Activated CD4-positive, alpha-beta memory T cell treated with anti-CD3 and anti-CD28 coated beads, Interleukin-2, amount 10 ng/mL, durations not matched to agents 7 days and 5 days (primary cell): ENCODE results near the gene POM121C. TPM values are rescaled to one million over a fixed set of nuclear protein-coding genes. Genes with fewer than 3 reads are reported as not detected.
"Not testable (repeated sequence)": the region's sequence is repeated elsewhere in the genome, so short reads cannot be mapped to it uniquely, and the experiment has no call there.

Experiments used
- CTCF ChIA-PET: fragments of 350-600 bp; sonication (Branson Sonifier 250); formaldehyde crosslinking; loops from one replicate; lab custom pipeline; 2021; ENCODE audit warnings: antibody characterized with exemption, inconsistent platforms; lab: Charles Lee
- POLR2A ChIA-PET: fragments of 350-600 bp; sonication (Branson Sonifier 250); formaldehyde crosslinking; loops from one replicate; lab custom pipeline; 2021; ENCODE audit warnings: antibody characterized with exemption; lab: Charles Lee
- DNase-seq: peaks from one replicate; pipeline ENCODE4 v3.0.0-alpha.2; 2020
- H3K27ac Mint-ChIP-seq: one replicate; pipeline ENCODE4 v1.8.0; 2021; ENCODE audit warnings: mild to moderate bottlenecking, mixed read lengths
- H3K27me3 Mint-ChIP-seq: one replicate; pipeline ENCODE4 v1.8.0; 2021; ENCODE audit warnings: mixed read lengths
- H3K36me3 Mint-ChIP-seq: one replicate; pipeline ENCODE4 v1.8.0; 2021; ENCODE audit warnings: low read depth, mixed read lengths
- H3K4me1 Mint-ChIP-seq: one replicate; pipeline ENCODE4 v1.8.0; 2021; ENCODE audit warnings: mixed read lengths
- H3K4me3 Mint-ChIP-seq: one replicate; pipeline ENCODE4 v1.8.0; 2021; ENCODE audit warnings: mild to moderate bottlenecking, mixed read lengths
- H3K9me3 Mint-ChIP-seq: one replicate; pipeline ENCODE4 v1.8.0; 2021; ENCODE audit warnings: mixed read lengths
- total RNA-seq, 2 experiments: library from RNA; stranded (reverse); gene quantifications; one replicate each; pipeline ENCODE4 v1.2.3, GENCODE V29; 2021

Gene POM121C
- total RNA-seq, 2 experiments from 2014 or later = 71.8 to 73.3 TPM

DNA sequence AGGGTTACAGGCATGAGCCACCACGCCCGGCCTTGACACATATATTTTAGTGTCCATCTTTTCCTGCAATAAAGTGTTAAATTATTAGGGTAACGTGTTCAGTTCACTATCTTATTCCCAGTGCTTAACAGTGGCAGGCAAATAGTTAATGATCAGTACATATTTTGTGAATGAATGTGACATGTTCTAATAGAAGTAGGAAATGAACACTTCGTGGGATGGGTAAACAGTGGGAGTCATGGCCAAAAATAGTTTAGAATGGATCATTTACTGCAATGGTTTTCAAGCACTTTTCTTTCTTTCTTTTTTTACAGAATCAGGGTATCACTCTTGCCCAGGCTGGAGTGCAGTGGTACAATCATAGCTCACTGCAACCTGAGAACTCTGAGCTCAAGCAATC is 15.9 kb downstream of the POM121C start:
- H3K4me1 Mint-ChIP-seq, H3K4me3 Mint-ChIP-seq, H3K27me3 Mint-ChIP-seq, POLR2A ChIA-PET, H3K27ac Mint-ChIP-seq, DNase-seq, H3K9me3 Mint-ChIP-seq, CTCF ChIA-PET: not testable (repeated sequence)
- peaks cover 52% of the 10 kb centered on the region for H3K36me3 Mint-ChIP-seq

DNA sequence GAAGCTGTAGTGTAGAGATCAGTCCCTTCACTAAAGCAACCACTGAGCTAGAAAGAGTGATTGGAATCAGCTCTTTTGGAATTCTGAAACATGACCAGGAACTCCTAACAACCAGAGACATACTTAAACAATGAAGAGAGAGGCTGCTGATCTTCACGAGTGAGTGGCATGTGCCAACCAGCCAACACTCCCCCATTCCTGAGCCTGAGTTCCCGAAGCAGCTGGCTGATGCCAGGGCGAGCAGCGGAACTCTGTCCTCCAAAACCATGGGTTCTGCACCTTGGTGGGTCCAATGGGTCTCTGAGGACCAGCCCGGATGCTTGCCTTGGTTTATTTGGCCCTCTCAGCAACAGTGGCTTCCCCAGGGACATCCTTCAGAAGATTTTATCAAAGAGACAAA is 25.6 kb downstream of the POM121C start:
- H3K4me3 Mint-ChIP-seq, H3K9me3 Mint-ChIP-seq, H3K36me3 Mint-ChIP-seq, CTCF ChIA-PET, POLR2A ChIA-PET, H3K4me1 Mint-ChIP-seq, DNase-seq, H3K27me3 Mint-ChIP-seq: not testable (repeated sequence)
- peak overlapping the region; percentile 17 for H3K27ac Mint-ChIP-seq

DNA sequence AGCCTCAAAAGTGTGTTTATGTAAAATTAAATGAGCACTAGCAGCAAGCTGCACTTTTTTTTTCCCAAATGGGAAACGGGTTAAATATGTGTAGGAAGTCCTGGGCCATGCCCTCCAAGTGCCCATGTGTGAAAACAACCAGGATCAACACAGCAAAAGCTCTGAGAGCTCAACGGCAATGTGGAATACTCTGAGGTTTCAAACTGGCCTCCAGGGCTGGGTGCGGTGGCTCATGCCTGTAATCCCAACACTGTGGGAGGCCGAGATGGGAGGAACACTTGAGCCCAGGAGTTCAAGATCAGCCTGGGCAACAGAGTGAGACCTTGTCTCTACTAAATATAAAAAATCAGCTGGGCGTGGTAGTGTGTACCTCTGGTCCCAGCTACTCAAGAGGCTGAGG is 28.1 kb downstream of the POM121C start:
- CTCF ChIA-PET, H3K9me3 Mint-ChIP-seq, POLR2A ChIA-PET, H3K27ac Mint-ChIP-seq, H3K4me1 Mint-ChIP-seq, DNase-seq, H3K27me3 Mint-ChIP-seq, H3K4me3 Mint-ChIP-seq: not testable (repeated sequence)
- peaks cover 12% of the 10 kb centered on the region for H3K36me3 Mint-ChIP-seq

DNA sequence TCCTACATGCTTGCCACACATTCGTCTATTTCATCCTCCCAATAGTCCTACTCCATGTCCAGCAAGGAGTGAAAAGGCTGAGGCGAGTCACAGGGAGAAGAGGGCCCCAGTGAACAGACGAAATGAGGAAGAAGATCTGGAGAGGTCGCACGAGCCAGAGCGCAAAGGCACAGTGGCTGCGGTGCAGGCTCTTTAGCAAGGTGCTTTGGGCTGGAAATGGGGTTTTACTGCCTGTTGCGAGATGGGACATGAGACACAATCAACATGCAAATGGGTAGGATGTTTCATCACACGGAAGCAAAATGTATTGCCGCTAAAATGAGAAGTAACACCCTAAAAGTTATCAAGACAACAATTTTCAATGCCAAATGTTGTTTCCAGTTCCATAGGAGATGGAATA is 29.7 kb downstream of the POM121C start:
- POLR2A ChIA-PET, H3K9me3 Mint-ChIP-seq, DNase-seq, H3K27ac Mint-ChIP-seq, H3K27me3 Mint-ChIP-seq, CTCF ChIA-PET, H3K4me3 Mint-ChIP-seq, H3K4me1 Mint-ChIP-seq: not testable (repeated sequence)
- peaks cover 12% of the 10 kb centered on the region for H3K36me3 Mint-ChIP-seq

DNA sequence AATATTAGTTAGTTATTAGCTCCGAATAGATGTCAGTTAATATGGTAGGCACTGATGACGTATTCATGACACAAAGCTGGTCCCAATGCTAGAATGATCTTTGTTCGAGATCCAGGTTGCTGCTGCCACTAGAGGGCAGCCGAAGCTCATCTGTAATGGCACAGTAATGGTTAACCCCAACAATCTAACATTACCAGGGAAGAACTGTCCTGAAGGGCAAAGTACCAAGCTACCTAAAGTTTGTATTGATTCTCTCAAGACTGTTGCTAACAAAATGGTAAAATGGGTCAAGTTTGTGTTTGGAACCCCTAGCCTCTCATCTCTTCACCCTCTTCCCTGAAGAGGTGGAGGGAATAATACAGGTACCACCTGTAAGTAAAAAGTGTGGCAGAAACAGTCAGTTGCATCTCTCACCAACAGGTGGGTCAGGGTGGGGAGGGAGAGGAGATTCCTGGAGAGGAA is 33.6 kb downstream of the POM121C start:
- H3K4me1 Mint-ChIP-seq, POLR2A ChIA-PET, CTCF ChIA-PET: not testable (repeated sequence)

DNA sequence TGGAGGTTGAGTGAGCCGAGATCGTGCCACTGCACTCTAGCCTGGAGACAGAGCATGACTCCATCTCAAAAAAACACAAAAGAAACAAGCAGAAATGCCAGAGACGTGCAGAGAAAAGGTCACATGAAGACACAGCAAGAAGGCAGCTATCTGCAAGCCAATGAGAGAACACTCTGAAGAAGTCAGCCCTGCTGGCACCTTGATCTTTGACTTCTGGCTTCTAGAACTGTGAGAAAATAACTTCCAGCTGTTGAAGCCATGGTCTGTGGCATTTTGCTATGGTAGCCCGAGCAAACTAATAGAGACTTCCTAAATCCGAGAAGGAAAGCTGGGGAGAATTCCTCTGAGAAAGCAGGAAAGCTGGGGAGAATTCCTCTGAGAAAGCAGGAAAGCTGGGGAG is 36.2 kb downstream of the POM121C start:
- H3K27me3 Mint-ChIP-seq, POLR2A ChIA-PET, DNase-seq, H3K9me3 Mint-ChIP-seq, H3K4me3 Mint-ChIP-seq, H3K4me1 Mint-ChIP-seq, H3K27ac Mint-ChIP-seq, H3K36me3 Mint-ChIP-seq, CTCF ChIA-PET: not testable (repeated sequence)

More for the DNA sequence above, 33.6 kb downstream of the POM121C start:
- not testable (repeated sequence) for H3K27ac Mint-ChIP-seq, DNase-seq, H3K4me3 Mint-ChIP-seq, H3K27me3 Mint-ChIP-seq, H3K9me3 Mint-ChIP-seq, H3K36me3 Mint-ChIP-seq

DNA sequence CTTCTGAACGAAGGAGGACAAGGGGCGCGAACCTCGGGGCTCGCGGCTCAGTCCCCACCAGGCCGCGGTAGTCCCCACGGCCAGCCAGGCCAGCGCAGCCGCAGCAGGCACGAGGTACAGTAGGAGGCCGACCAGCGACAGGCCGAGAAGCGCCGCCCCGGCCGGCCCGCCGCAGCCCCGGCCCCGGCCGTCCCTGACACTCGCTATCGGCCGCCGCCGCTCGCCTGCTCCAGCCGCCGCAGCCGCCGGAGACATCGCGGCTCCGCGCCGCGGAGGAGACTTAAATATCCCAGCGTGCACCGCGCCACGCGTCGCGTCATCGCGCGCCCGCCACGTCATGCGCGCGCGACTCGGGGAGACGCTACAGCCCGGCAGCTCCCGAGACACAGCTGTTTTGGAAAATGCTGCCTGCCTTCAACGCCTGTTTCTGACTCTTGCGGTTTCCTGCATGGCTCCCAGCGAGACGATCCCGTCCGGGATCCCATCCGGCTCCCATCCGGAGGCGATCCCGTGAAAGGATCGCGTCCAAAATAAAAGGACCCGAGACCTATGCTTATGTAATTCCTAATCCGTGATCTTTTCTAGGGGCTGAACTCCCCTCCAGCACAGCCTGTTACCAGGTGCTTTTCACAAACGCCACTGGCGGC is 43.5 kb downstream of the POM121C start:
- H3K36me3 Mint-ChIP-seq = peaks cover 30% of the 10 kb centered on the region

DNA sequence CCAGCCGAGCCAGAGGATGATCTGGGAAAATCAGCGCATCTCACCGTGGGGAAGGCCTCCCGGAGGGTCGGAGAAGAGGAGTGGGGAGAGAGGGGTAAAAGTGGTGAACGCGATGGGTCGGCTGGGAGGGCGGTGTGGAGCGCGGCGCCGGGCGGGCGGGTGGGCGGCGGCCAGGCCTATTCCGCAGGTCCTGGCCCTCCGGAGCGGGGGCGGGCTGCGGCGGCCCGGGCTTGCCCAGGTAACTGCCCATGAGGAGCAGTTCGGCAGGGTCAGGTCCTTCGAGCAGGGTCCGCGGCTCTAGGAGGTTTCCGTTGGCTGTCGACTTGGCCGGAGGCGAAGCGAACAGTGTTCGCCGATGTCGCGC is 44.0 kb downstream of the POM121C start:
- H3K27me3 Mint-ChIP-seq, DNase-seq, H3K9me3 Mint-ChIP-seq, CTCF ChIA-PET, POLR2A ChIA-PET: not testable (repeated sequence)
- peaks cover 34% of the 10 kb centered on the region for H3K36me3 Mint-ChIP-seq
- peak overlapping the region; percentile 83 for H3K4me3 Mint-ChIP-seq
- peaks cover 10% of the 10 kb centered on the region for H3K4me1 Mint-ChIP-seq
- peak overlapping the region; percentile 79 for H3K27ac Mint-ChIP-seq

More for the DNA sequence above, 43.5 kb downstream of the POM121C start:
- POLR2A ChIA-PET, H3K27me3 Mint-ChIP-seq, CTCF ChIA-PET, H3K9me3 Mint-ChIP-seq: not testable (repeated sequence)
- H3K27ac Mint-ChIP-seq = peak overlapping the region; percentile 90
- H3K4me3 Mint-ChIP-seq = peak overlapping the region; percentile 89
- peaks cover 10% of the 10 kb centered on the region for H3K4me1 Mint-ChIP-seq
- peak; percentile 42 for DNase-seq

DNA sequence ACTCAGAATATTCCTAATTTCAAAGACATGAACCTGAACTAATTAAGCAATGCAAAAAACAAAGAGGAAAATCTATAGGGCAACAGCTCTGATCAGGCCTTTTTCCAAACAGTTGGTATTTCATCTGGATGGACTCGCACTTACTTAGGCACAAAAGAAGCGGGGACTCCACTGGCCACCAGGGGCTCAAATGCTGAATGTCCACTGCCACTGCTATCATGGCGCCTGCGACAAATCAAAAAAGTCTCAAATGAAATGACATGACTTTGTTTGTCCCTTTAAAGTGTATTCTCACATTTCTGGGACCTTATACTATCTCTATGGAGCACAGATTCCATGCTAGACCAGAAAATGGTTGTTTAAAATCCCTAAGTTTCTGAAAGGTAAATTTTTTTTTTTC is 47.1 kb downstream of the POM121C start:
- H3K4me3 Mint-ChIP-seq, CTCF ChIA-PET, DNase-seq, H3K9me3 Mint-ChIP-seq, H3K27me3 Mint-ChIP-seq, H3K27ac Mint-ChIP-seq, POLR2A ChIA-PET: not testable (repeated sequence)
- H3K4me1 Mint-ChIP-seq = peaks cover 10% of the 10 kb centered on the region
- H3K36me3 Mint-ChIP-seq = peaks cover 59% of the 10 kb centered on the region

DNA sequence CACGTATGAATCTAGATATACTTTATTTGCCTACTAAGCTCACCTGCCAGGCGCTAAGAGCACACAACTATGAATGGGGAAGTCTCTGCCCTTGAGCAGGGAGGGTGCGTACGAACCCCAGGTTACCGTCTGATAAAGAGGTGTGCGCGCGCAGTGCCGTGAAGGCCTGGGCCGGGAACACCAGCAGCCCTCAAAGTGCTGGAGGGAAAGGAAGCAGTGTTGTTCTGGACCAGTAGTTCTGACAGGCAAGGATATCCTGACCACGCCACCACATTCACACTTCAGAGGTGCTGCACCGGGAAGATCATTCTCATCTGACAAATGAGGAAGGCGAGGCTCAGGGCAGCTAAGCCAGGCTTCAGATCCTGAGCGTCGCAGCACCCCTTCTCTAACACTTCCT is 62.6 kb downstream of the POM121C start:
- peaks cover 11% of the 10 kb centered on the region for H3K4me1 Mint-ChIP-seq
- H3K36me3 Mint-ChIP-seq = peaks cover 27% of the 10 kb centered on the region
- H3K4me3 Mint-ChIP-seq, POLR2A ChIA-PET, H3K9me3 Mint-ChIP-seq, H3K27ac Mint-ChIP-seq, CTCF ChIA-PET, DNase-seq, H3K27me3 Mint-ChIP-seq: not testable (repeated sequence)

DNA sequence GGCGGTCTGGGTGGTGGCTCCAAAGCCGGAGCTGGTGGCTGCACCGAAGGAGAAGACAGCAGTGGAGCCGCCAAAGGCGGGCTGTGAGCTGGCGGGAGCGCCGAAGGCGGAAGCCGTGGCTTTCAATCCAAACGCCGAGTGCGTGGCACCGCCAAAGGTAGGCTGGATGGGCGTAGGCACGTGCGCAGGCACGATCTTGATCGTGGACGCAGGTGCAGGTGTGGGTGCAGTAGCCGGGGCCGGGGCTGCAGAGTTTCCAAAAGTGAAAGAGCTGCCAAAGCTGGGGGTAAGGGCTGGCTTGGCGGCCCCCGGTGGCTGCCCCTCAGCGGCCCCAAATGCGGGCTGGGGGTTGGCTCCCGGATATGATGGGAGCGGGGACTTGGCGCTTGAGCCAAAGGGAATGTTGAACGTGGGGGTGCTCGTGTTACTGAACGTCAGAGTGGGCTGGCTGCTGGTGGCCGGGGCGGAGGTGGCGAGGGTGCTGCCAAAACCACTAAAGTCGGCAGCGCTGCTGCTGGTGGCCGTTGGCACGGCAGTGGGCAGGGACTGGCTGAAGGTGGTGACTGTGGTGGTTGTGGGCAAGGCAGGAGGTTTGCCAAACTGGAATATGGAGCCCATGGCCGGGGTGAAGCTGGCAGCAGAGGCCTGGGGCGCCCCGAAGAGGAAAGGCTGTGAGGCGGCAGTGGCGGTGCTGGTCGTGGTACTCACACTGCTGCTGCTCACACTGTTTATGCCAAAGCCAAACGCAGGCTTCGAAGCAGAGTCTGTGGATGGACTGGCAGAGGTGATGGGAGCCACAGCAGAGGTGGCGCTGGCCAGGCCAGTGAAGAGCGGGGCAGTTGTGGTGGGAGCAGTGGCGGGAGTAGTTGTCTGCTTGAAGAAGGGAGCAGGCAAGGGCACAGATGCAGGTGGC is 64.0 kb downstream of the POM121C start:
- H3K36me3 Mint-ChIP-seq = peaks cover 24% of the 10 kb centered on the region
- H3K9me3 Mint-ChIP-seq, DNase-seq, H3K27me3 Mint-ChIP-seq, H3K27ac Mint-ChIP-seq, H3K4me1 Mint-ChIP-seq, CTCF ChIA-PET, POLR2A ChIA-PET, H3K4me3 Mint-ChIP-seq: not testable (repeated sequence)

DNA sequence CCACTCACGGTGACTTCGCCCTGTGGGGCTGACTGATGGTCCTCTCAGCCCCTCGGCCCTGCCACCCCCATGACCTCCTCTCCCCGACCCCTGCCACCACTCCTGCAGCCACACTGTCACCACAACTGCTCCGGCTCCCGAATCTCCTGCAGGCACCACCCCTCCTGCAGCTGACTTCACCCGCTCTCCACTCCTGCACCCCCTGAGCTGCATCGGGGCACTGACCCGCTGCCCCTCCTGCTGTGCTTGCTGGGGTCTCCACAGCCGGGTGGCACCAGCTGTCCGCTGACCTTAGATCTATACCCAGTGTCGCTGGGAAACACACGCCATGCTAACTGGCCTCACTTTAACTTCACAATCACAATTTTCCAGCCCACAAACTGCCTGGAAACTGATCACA is 65.9 kb downstream of the POM121C start:
- H3K4me3 Mint-ChIP-seq, H3K9me3 Mint-ChIP-seq, H3K27me3 Mint-ChIP-seq, CTCF ChIA-PET, POLR2A ChIA-PET, DNase-seq, H3K27ac Mint-ChIP-seq, H3K4me1 Mint-ChIP-seq: not testable (repeated sequence)
- H3K36me3 Mint-ChIP-seq = peaks cover 26% of the 10 kb centered on the region

DNA sequence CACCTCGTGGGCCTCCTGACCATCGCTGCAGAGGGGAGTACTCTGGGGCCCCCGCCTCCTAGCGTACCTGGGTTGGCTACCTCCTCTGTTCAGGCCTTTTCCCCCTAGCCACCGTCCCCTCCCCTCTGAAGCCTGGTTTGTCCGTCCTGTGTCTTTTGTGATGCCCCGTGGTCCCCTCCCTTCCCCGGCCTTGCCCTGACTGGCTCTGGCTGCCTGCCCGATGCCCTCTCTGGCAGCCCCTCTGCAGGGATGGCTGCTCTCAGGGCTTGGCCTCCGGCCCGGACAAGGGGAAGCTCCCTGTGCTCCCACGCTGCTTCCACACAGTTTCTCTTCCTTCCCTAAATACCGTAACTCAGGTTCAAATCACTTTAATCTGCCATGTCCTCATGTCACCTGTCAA is 66.4 kb downstream of the POM121C start:
- CTCF ChIA-PET, H3K9me3 Mint-ChIP-seq, DNase-seq, H3K27me3 Mint-ChIP-seq, H3K4me1 Mint-ChIP-seq, H3K27ac Mint-ChIP-seq, H3K4me3 Mint-ChIP-seq, POLR2A ChIA-PET: not testable (repeated sequence)
- peaks cover 26% of the 10 kb centered on the region for H3K36me3 Mint-ChIP-seq
